HG02588 (cell line): ENCODE results near the gene SLC12A3.
A peak's percentile ranks its signal among the peaks of the same experiment; 100 is the strongest.

Experiments
- ATAC-seq: cut with Tn5 transposase; IDR thresholded peaks from one replicate; pipeline ENCODE4 v1.9.1; 2021; ENCODE audit warnings: mild to moderate bottlenecking, moderate library complexity; ENCODE audit not compliant: unreplicated experiment

SLC12A3 gene

GRCh38 chr16:56936950-56937349 lies 71.9 kb downstream of the SLC12A3 start:
- ATAC-seq, result no peak

- no peak for ATAC-seq
Observed at GRCh38 chr16:56938664-56939513, 73.9 kb downstream of the SLC12A3 start.

- no peak for ATAC-seq
Observed at GRCh38 chr16:56939801-56940200, 74.8 kb downstream of the SLC12A3 start.

- no peak for ATAC-seq
Observed at GRCh38 chr16:56941092-56941491, 76.1 kb downstream of the SLC12A3 start.

- no peak for ATAC-seq
Observed at GRCh38 chr16:56941856-56942331, 76.9 kb downstream of the SLC12A3 start.

- no peak for ATAC-seq
Observed at GRCh38 chr16:56943761-56944375, 78.9 kb downstream of the SLC12A3 start.

GRCh38 chr16:56944954-56945839 lies 80.2 kb downstream of the SLC12A3 start:
- peak; percentile 24 for ATAC-seq

GRCh38 chr16:56945847-56946527 lies 81.0 kb downstream of the SLC12A3 start:
- no peak for ATAC-seq

- no peak for ATAC-seq
Observed at GRCh38 chr16:56946767-56947603, 82.0 kb downstream of the SLC12A3 start.

- no peak for ATAC-seq
Observed at GRCh38 chr16:56947604-56947995, 82.6 kb downstream of the SLC12A3 start.

- no peak for ATAC-seq
Observed at GRCh38 chr16:56948234-56948633, 83.2 kb downstream of the SLC12A3 start.

- ATAC-seq, result no peak
Observed at GRCh38 chr16:56950051-56950450, 85.0 kb downstream of the SLC12A3 start.

GRCh38 chr16:56950455-56950854 lies 85.4 kb downstream of the SLC12A3 start:
- ATAC-seq, result no peak

- ATAC-seq, result peak; percentile 37
Observed at GRCh38 chr16:56950881-56951771, 86.1 kb downstream of the SLC12A3 start.

GRCh38 chr16:56953006-56953405 lies 88.0 kb downstream of the SLC12A3 start:
- ATAC-seq, result no peak

- ATAC-seq, result no peak
Observed at GRCh38 chr16:56956076-56956475, 91.1 kb downstream of the SLC12A3 start.

- ATAC-seq, result no peak
Observed at GRCh38 chr16:56956756-56957155, 91.7 kb downstream of the SLC12A3 start.

- ATAC-seq, result no peak
Observed at GRCh38 chr16:56960681-56961281, 95.8 kb downstream of the SLC12A3 start.
